ENCODE measurements around the gene SPRN. TPM values are rescaled to one million over a fixed set of nuclear protein-coding genes. Genes with fewer than 3 reads are reported as not detected.
"Not testable (repeated sequence)": the region's sequence is repeated elsewhere in the genome, so short reads cannot be mapped to it uniquely, and the experiment has no call there.

SPRN gene
- total and polyA plus RNA-seq, 2 experiments from 2014 or later: 0.31 TPM

- not testable (repeated sequence) for ATAC-seq; H3K27ac ChIP-seq (ENCODE audit: low read depth); H2AFZ ChIP-seq; H3K9me2 ChIP-seq (ENCODE audit: insufficient read depth); DNase-seq (ENCODE audit: low spot score); H3K36me3 ChIP-seq (ENCODE audit: insufficient read depth); H3F3A ChIP-seq (replicated peaks; ENCODE audit: low read depth); H3K79me2 ChIP-seq (replicated peaks; ENCODE audit: insufficient read depth); H3K4me3 ChIP-seq; H3K4me1 ChIP-seq (ENCODE audit: insufficient read depth); H3K4me1 Mint-ChIP-seq; H4K20me1 ChIP-seq (replicated peaks; ENCODE audit: insufficient read depth); H3K27ac Mint-ChIP-seq; H3K4me2 ChIP-seq; H3K4me3 Mint-ChIP-seq
- Mint-ChIP-seq H3K27me3 (ENCODE audit: insufficient read depth, low read depth, poor library complexity) (peaks cover 19% of the 10 kb centered on the region), H3K36me3 (ENCODE audit: low read depth) (peaks cover 14% of the 10 kb centered on the region; the same call in 2 of the 3 replicates), H3K9me3 (peaks cover 75% of the 10 kb centered on the region)
- peaks cover 15% of the 10 kb centered on the region for H3K27me3 ChIP-seq (ENCODE audit: insufficient read depth)
These were observed 44.8 kb upstream of the SPRN start for GRCh38 chr10:133469205-133469604.

- H3K4me2 ChIP-seq: no peak overlapping the region
- no peak overlapping the region for H3K27ac ChIP-seq (ENCODE audit: low read depth)
- H3F3A ChIP-seq (replicated peaks; ENCODE audit: low read depth): no peaks in the 10 kb centered on the region
- Mint-ChIP-seq H3K27me3 (ENCODE audit: insufficient read depth, low read depth, poor library complexity) (peaks cover 29% of the 10 kb centered on the region), H3K4me3 (no peak overlapping the region; the same call in 2 of the 3 replicates), H3K36me3 (ENCODE audit: low read depth) (peaks cover 13% of the 10 kb centered on the region; the same call in 2 of the 3 replicates), H3K4me1 (no peaks in the 10 kb centered on the region), H3K27ac (no peak overlapping the region), H3K9me3 (peaks cover 74% of the 10 kb centered on the region)
- H3K4me1 ChIP-seq (ENCODE audit: insufficient read depth): no peaks in the 10 kb centered on the region
- ATAC-seq (no peak), DNase-seq (ENCODE audit: low spot score) (no peak)
- H4K20me1 ChIP-seq (replicated peaks; ENCODE audit: insufficient read depth): no peaks in the 10 kb centered on the region
- no peak overlapping the region for H3K4me3 ChIP-seq
- H3K36me3 ChIP-seq (ENCODE audit: insufficient read depth): no peaks in the 10 kb centered on the region
- TF ChIP-seq ETS1 (IDR thresholded peaks at IDR 0.05): no peak
- no peak for TF ChIP-seq JUNB (IDR thresholded peaks at IDR 0.05; ENCODE audit: unreplicated experiment)
- TF ChIP-seq STAT1 (IDR thresholded peaks at IDR 0.05; ENCODE audit: unreplicated experiment): no peak
- TF ChIP-seq EZH2 (IDR thresholded peaks at IDR 0.05; ENCODE audit: low read depth, unreplicated experiment): no peak
- no peak for TF ChIP-seq ZNF462 (CRISPR knock-in tag; IDR thresholded peaks at IDR 0.05)
- TF ChIP-seq ZNF114 (CRISPR knock-in tag; IDR thresholded peaks at IDR 0.05): no peak
- TF ChIP-seq NANOG (IDR thresholded peaks at IDR 0.05; ENCODE audit: borderline replicate concordance): no peak
- TF ChIP-seq CTCF (conservative IDR thresholded peaks at IDR 0.05; ENCODE audit: low read depth in 2 of 2): no peak
- TF ChIP-seq CREB1 (CRISPR knock-in tag; IDR thresholded peaks at IDR 0.05; ENCODE audit: low read depth): no peak
- no peaks in the 10 kb centered on the region for H3K79me2 ChIP-seq (replicated peaks; ENCODE audit: insufficient read depth)
- peaks cover 23% of the 10 kb centered on the region for H3K27me3 ChIP-seq (ENCODE audit: insufficient read depth)
- no peak overlapping the region for H2AFZ ChIP-seq
- H3K9me2 ChIP-seq (ENCODE audit: insufficient read depth): 0 out of 2 replicates have a peak, but pooled peaks cover 4% of the 10 kb centered on the region
These were observed 43.0 kb upstream of the SPRN start for GRCh38 chr10:133467286-133467911.

All from GM23338 (cell line).